ENCODE results near the gene OBSCN. TPM values are rescaled to one million over a fixed set of nuclear protein-coding genes. Genes with fewer than 3 reads are reported as not detected.

The OBSCN gene
- total RNA-seq, 2 experiments from 2014 or later, result 80.8 to 82.2 TPM

DNA sequence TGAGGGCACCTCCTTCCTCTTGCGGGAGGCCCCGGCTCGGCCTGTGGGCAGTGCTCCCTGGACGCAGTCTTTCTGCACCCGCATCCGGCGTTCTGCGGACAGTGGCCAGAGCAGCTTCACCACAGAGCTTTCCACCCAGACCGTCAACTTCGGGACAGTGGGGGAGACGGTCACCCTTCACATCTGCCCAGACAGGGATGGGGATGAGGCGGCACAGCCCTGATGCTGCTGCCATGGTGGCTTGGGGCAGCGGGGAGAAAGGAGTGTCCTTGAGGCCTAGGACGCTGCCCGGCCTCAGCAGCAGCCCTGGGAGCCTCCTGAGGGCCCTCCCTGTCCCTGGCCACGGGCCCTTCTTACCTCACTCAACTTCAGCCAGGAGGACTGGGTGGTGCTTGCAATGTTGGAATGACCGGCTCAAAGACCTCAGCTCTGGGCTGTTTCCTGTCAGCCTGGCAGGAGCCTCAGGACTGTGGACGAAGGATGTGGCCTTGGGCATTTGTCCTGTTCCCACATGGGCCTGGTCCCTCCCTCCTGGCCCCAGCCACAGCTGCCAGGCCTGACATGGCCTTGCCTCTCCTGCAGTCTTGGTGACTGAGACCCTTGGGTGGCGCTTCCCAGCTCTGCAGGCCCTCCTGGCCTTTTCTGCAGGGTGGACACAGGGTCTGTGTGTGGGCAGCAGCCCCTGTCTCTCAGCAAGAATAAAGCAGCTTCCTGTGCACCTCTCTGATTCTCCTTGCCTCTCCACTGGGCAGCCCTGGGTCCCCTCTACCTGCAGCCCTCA, 152.9 kb downstream of the OBSCN start:
- TF ChIP-seq, protein P1, sequence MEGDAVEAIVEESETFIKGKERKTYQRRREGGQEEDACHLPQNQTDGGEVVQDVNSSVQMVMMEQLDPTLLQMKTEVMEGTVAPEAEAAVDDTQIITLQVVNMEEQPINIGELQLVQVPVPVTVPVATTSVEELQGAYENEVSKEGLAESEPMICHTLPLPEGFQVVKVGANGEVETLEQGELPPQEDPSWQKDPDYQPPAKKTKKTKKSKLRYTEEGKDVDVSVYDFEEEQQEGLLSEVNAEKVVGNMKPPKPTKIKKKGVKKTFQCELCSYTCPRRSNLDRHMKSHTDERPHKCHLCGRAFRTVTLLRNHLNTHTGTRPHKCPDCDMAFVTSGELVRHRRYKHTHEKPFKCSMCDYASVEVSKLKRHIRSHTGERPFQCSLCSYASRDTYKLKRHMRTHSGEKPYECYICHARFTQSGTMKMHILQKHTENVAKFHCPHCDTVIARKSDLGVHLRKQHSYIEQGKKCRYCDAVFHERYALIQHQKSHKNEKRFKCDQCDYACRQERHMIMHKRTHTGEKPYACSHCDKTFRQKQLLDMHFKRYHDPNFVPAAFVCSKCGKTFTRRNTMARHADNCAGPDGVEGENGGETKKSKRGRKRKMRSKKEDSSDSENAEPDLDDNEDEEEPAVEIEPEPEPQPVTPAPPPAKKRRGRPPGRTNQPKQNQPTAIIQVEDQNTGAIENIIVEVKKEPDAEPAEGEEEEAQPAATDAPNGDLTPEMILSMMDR (IDR thresholded peaks at IDR 0.05), result no peak
- Mint-ChIP-seq H3K27me3 (no peaks in the 10 kb centered on the region), H3K4me3 (no peak overlapping the region), H3K9me3 (no peaks in the 10 kb centered on the region), H3K4me1 (ENCODE audit: low read depth) (no peaks in the 10 kb centered on the region), H3K27ac (no peak overlapping the region), H3K36me3 (ENCODE audit: low read depth) (no peaks in the 10 kb centered on the region)
- Histone ChIP-seq H3K36me3 (ENCODE audit: insufficient read depth, low read length) (no peaks in the 10 kb centered on the region), H3K9me3 (ENCODE audit: control insufficient read depth in 1 of 2, insufficient read depth in 1 of 2, low read length in 2 of 2) (no peaks in the 10 kb centered on the region), H3K27me3 (ENCODE audit: control insufficient read depth in 1 of 2, insufficient read depth in 2 of 2, low read length in 2 of 2) (no peaks in the 10 kb centered on the region), H3K4me1 (ENCODE audit: insufficient read depth, low read length) (no peaks in the 10 kb centered on the region), H3K4me3 (ENCODE audit: low read length) (no peak overlapping the region), H3K27ac (ENCODE audit: low read depth in 1 of 2, low read length in 2 of 2) (no peak overlapping the region)
- DNase-seq (no peak), ATAC-seq (ENCODE audit: poor library complexity) (no peak)
- CTCF ChIA-PET, result no interaction called here
- intact Hi-C loops (cut with DNase I, micrococcal nuclease), result no loop called here
- POLR2A ChIA-PET, result no interaction called here

DNA sequence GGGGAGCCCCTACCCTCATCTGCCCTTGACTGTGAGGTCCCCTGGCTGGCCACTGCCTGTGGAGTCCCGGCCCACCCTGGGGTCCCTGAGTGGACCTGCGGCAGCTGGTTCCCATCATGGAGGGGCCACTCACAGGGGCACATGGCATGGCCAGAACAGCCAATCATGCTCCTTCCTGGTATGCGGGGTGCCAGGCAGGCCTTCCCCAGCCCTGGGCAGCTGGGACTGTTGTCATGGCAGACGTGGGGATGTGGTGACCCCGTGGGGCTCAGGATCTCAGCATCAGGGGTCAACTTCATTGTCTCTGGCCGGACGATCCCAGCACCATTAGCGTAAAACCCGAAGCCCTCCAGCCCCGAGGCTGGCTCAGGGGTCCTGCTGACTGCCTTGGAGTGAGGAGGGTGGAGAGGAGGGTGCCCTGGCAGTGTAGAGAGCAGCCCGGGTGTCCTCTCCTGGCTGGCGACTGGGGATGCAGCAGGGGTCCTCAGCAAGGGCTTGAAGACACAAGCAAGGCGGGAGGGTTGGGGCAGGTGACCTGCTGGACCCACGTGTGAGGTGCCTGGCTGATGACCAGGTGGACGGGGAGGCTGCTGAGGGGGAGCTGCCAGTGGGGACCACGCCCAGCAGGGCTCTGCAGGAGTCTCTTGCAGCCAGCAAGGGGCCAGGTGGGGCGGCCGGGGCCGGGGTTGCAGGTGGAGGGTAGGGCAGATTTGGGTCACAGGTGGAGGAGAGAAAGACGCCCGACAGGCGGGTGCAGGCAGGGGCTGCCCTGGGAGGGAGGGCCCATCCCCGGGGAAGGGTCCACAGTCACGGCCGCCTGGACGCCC, 153.7 kb downstream of the OBSCN start:
- no peak overlapping the region for H3K4me3 ChIP-seq (ENCODE audit: low read length)
- H3K9me3 ChIP-seq (ENCODE audit: control insufficient read depth in 1 of 2, insufficient read depth in 1 of 2, low read length in 2 of 2), result no peaks in the 10 kb centered on the region
- ChIA-PET CTCF (no interaction called here), POLR2A (no interaction called here)
- Mint-ChIP-seq H3K4me1 (ENCODE audit: low read depth) (no peaks in the 10 kb centered on the region), H3K4me3 (no peak overlapping the region), H3K27me3 (no peaks in the 10 kb centered on the region), H3K27ac (no peak overlapping the region), H3K36me3 (ENCODE audit: low read depth) (no peaks in the 10 kb centered on the region), H3K9me3 (no peaks in the 10 kb centered on the region)
- intact Hi-C loops (cut with DNase I, micrococcal nuclease), result no loop called here
- no peak for ATAC-seq (ENCODE audit: poor library complexity)
- no peaks in the 10 kb centered on the region for H3K36me3 ChIP-seq (ENCODE audit: insufficient read depth, low read length)
- TF ChIP-seq, protein P1 (IDR thresholded peaks at IDR 0.05), result no peak
- no peak overlapping the region for H3K27ac ChIP-seq (ENCODE audit: low read depth in 1 of 2, low read length in 2 of 2)
- no peaks in the 10 kb centered on the region for H3K4me1 ChIP-seq (ENCODE audit: insufficient read depth, low read length)
- no peak for DNase-seq
- H3K27me3 ChIP-seq (ENCODE audit: control insufficient read depth in 1 of 2, insufficient read depth in 2 of 2, low read length in 2 of 2), result no peaks in the 10 kb centered on the region

DNA sequence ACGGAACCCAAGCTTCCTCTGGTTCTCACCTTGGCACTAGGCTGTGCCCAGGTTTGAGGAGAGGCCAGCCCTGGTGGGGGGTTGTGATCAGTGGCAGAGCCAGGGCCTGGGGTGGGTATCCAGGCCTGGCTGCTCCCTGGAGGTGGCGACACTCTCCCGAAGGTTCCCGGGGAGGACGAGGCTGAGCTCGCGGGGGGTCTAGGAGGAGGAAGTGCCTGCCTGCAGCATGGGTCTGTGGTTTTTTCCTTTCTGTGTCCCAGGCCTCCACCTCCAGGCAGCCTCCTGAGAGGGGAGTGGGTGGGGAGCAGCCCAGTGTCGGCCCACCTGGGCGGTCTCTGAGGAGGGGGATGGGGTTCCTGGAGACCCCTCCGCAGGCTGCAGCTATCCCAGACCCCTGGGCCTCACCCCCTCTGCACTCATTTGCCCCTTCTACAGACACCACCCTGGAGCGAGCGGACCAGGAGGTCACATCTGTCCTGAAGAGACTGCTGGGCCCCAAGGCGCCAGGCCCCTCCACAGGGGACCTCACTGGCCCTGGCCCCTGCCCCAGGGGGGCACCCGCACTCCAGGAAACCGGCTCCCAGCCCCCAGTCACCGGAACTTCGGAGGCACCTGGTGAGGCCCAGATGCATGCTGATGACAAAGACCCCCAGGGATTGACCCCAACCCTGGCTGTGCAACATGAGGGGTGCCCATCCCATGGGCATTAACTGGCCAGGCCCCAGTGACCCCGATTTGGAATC, 154.5 kb downstream of the OBSCN start:
- Mint-ChIP-seq H3K27me3 (no peaks in the 10 kb centered on the region), H3K4me1 (ENCODE audit: low read depth) (no peaks in the 10 kb centered on the region), H3K27ac (no peak overlapping the region), H3K9me3 (no peaks in the 10 kb centered on the region), H3K36me3 (ENCODE audit: low read depth) (no peaks in the 10 kb centered on the region), H3K4me3 (no peak overlapping the region)
- Histone ChIP-seq H3K4me3 (ENCODE audit: low read length) (no peak overlapping the region), H3K9me3 (ENCODE audit: control insufficient read depth in 1 of 2, insufficient read depth in 1 of 2, low read length in 2 of 2) (no peaks in the 10 kb centered on the region), H3K4me1 (ENCODE audit: insufficient read depth, low read length) (no peaks in the 10 kb centered on the region), H3K36me3 (ENCODE audit: insufficient read depth, low read length) (no peaks in the 10 kb centered on the region), H3K27ac (ENCODE audit: low read depth in 1 of 2, low read length in 2 of 2) (no peak overlapping the region), H3K27me3 (ENCODE audit: control insufficient read depth in 1 of 2, insufficient read depth in 2 of 2, low read length in 2 of 2) (no peaks in the 10 kb centered on the region)
- no peak for ATAC-seq (ENCODE audit: poor library complexity)
- TF ChIP-seq, protein P1 (IDR thresholded peaks at IDR 0.05), result no peak
- POLR2A ChIA-PET, result no interaction called here
- no peak for DNase-seq
- intact Hi-C loops (cut with DNase I, micrococcal nuclease), result no loop called here
- CTCF ChIA-PET, result no interaction called here
